ENCODE data around the gene KIF17. TPM values are rescaled to one million over a fixed set of nuclear protein-coding genes. Genes with fewer than 3 reads are reported as not detected.

The KIF17 gene
- 5.2 TPM for total RNA-seq

DNA sequence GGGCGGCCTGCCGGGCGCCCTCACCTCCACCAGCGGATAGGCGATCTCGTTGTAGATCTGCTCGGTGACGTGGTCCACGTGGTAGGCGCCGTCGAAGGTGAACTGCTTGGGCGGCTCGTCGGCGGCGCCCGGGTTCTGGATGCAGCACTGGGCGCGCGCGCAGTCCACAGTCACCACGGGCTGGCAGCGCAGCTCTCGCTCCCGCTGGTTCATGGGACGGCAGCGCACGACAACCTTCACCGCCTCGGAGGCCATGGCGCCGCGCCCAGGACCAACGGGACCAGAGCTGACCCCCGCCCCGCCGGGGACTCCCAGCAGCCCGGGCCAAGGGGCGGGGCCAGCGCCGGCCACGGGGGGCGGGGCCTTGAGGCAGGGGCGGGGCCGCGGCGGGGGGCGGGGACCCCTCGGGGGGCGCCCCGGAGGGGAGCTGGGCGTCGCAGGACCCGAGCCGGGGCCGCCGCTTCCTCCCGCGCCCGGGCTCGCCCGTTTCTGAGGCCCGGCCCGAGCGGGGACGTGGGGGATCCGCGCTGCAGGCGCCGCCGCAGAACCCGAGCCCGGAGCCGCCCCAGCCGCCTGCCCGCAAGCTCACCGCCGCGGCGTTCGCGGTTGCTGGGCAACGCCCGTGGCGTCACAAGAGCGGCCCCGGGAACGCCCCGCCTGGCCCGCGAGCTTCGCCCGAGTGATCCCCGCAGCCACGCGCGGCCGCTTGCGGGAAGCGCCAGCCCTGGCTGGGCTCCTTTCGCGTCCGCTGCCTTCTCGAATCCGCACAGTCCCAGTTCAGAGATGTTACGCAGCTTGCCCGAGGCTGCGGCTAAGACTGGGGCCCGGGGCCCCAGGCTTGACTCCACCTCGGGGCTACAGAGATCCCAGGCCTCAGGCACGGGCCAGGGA is at the start of gene KIF17:
Gene KIF17 (minus strand): TSS at position 556 of the 891 bp plus-strand sequence. CDS start 301 bp downstream, at position 255.

DNA sequence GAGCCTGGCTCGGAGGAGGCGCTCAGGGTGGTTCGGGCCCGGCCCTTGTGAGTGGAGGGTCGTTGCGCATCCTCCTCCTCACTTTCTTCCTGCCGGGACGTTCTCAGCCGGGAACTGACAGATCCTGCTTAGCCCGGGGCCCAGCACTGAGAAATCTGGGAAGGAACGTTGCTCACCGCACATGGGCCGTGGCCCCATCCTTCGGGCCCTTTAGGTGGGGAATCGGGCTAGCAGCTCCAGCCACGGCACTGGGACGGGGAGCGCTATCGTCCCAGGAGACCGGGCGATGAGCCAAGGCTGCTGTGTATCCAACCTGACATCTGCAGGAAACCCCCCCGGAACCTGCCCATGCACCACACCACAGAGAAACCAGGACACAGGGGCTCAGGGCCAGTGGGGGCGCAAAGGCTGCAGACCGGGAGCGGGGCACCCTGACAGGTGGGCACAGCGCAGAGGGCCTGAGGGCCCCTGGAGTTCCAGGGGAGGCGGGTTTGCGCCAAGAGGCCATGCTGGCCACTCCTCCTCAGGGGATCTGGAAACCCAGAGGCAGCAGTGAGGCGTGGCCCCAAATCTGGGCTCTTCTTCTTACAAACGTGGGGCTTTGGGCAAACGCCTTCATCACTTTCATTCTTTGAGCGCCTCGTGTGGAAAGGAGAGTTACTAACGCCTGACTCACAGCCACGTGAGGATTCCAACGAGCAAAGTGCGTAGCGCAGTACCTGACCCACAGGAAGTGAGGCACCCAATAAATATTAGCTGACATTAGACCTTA is 15.0 kb upstream of the KIF17 start, which contains the start of gene SH2D5:
Gene SH2D5 (minus strand): TSS at position 116 of the 772 bp plus-strand sequence. CDS start 4,659 bp downstream, outside the sequence.

DNA sequence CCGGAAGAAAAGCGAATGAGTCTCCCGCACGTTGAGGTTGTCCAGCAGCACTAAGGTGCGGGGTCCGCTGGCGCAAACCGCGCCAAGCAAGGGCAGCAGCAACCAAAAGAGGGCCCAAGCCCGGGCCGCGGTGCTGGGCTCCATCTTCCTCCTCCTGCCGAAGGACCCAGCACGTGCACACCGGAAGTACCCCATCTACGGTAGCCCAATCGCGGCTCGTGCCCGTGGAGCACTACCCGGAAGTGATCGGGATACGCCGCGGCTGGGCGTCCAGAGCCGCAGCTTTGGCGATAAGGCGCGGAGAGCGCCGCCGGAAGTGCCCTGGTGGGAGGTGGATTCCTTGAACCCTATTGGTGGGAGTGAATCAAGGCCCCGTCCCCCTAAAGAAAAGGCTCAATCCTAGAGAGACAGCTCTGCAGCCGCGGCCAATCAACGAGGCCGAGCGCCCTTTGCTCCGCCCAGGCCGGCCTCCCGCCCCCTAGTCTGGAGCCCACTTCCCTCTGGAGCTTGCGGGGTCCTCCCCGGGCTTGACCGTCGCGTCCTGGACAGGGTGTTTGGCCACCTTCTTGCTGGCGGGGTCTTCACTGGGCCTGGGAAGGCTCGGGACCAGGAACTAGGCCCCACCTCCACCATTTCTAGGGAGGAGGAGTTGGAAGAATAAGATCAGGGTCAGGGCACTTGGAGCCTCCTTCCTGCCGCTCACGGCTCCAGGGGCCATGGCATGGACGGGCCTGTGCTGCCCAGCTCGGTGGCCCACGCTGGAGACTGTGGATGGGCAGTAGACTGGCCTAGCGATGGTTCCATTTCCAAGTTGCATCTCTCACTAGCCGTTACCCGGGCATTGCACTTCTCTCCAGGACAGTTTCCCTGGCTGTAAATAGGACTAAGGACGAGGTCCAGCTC is 56.3 kb downstream of the KIF17 start, which contains the start of gene DDOST:
Gene DDOST (minus strand): TSS at position 163 of the 903 bp plus-strand sequence. CDS start 19 bp downstream, at position 144.

DNA sequence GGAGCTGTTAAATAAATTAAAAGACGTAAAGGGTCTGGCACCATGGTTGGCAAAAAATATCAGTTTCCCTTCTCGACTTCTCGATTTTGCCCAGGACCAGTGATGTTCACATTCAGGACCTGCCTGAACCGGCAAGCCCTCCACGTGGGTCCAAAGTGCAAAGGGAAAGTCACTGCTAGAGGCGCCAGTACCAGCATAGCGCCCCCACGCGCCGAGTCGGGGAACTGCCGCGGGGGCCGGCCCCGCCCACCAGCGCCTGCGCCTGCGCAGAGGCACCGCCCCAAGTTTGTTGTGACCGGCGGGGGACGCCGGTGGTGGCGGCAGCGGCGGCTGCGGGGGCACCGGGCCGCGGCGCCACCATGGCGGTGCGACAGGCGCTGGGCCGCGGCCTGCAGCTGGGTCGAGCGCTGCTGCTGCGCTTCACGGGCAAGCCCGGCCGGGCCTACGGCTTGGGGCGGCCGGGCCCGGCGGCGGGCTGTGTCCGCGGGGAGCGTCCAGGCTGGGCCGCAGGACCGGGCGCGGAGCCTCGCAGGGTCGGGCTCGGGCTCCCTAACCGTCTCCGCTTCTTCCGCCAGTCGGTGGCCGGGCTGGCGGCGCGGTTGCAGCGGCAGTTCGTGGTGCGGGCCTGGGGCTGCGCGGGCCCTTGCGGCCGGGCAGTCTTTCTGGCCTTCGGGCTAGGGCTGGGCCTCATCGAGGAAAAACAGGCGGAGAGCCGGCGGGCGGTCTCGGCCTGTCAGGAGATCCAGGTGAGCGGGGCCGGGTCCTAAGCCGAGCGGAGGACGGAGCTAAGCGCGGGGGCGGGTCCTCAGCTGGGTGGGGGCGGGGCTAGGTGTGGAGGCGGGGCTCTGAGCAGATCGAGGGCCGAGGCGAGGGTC is 84.4 kb downstream of the KIF17 start, which contains the start of gene PINK1:
Gene PINK1 (plus strand): TSS at position 269 of the 875 bp plus-strand sequence. CDS start 91 bp downstream, at position 360.

Other genes with a start within 250 kb of the KIF17 start
- 24.1 TPM for gene CAMK2N1, start 231.8 kb downstream of the KIF17 start, total RNA-seq
- 29.3 TPM for gene MUL1, start 209.9 kb downstream of the KIF17 start, total RNA-seq
- gene FAM43B, start 165.4 kb downstream of the KIF17 start, total RNA-seq, result 1.2 TPM
- 4.3 TPM for gene CDA, start 128.9 kb downstream of the KIF17 start, total RNA-seq
- gene PINK1, start 84.5 kb downstream of the KIF17 start, total RNA-seq, result 71.9 TPM
- 182 TPM for gene DDOST, start 56.6 kb downstream of the KIF17 start, total RNA-seq
- 0.18 TPM for gene SH2D5, start 14.7 kb upstream of the KIF17 start, total RNA-seq
- 248 TPM for gene HP1BP3, start 69.3 kb upstream of the KIF17 start, total RNA-seq

All from metanephros (tissue), 1 donor.